Fibroblast of lung (primary cell): ENCODE results near the gene UBTD1. TPM values are rescaled to one million over a fixed set of nuclear protein-coding genes. Genes with fewer than 3 reads are reported as not detected.

ENCODE experiments used
- DNase-seq, 2 donors: peaks; one replicate each; pipeline versions ENCODE4 v3.0.0 to v3.0.0-alpha.2; 2010; ENCODE audit warnings: low read depth in 2 of 2
- H2AFZ ChIP-seq: 2 replicates; pipeline ENCODE4 v1.5.1; 2012; ENCODE audit warnings: low read length, control low read depth, inconsistent platforms
- H3K27ac ChIP-seq: 2 replicates; pipeline ENCODE4 v1.5.1; 2011; ENCODE audit warnings: low read length, control low read depth; ENCODE audit not compliant: insufficient read depth
- H3K27me3 ChIP-seq: 2 replicates; pipeline ENCODE4 v1.5.1; 2011; ENCODE audit warnings: mild to moderate bottlenecking, low read length; ENCODE audit not compliant: control insufficient read depth, insufficient read depth
- H3K36me3 ChIP-seq: 2 replicates; pipeline ENCODE4 v1.5.1; 2011; ENCODE audit warnings: low read length; ENCODE audit not compliant: control insufficient read depth, insufficient read depth
- H3K4me1 ChIP-seq: 2 replicates; pipeline ENCODE4 v1.5.1; 2011; ENCODE audit warnings: low read length; ENCODE audit not compliant: control insufficient read depth, insufficient read depth; ENCODE audit errors: extremely low read depth
- H3K4me2 ChIP-seq: 2 replicates; pipeline ENCODE4 v1.5.1; 2011; ENCODE audit warnings: low read length, control low read depth; ENCODE audit not compliant: insufficient read depth; ENCODE audit errors: extremely low read depth
- H3K4me3 ChIP-seq, 4 experiments: fragments of 200-600 bp in 1 of 4; sonication (generic) in 1 of 4; replicated peaks in 1 of 4; 2 replicates each; pipeline ENCODE4 v1.5.1; 2011 to 2016; ENCODE audit warnings: low read length in 4 of 4, low read depth in 3 of 4, mild to moderate bottlenecking in 3 of 4, control low read depth in 2 of 4, inconsistent platforms in 1 of 4, mixed read lengths in 1 of 4; ENCODE audit not compliant: insufficient read depth in 1 of 4; ENCODE audit errors: control extremely low read depth in 1 of 4
- H3K79me2 ChIP-seq: 2 replicates; pipeline ENCODE4 v1.5.1; 2012; ENCODE audit warnings: mild to moderate bottlenecking, low read length, inconsistent platforms; ENCODE audit not compliant: control insufficient read depth, insufficient read depth
- H3K9ac ChIP-seq: 2 replicates; pipeline ENCODE4 v1.5.1; 2011; ENCODE audit warnings: mild to moderate bottlenecking, low read length, control low read depth; ENCODE audit not compliant: insufficient read depth
- H3K9me3 ChIP-seq: 2 replicates; pipeline ENCODE4 v1.5.1; 2012; ENCODE audit warnings: low read depth, low read length; ENCODE audit not compliant: control insufficient read depth, insufficient read depth
- H4K20me1 ChIP-seq: 2 replicates; pipeline ENCODE4 v1.5.1; 2011; ENCODE audit warnings: low read length; ENCODE audit not compliant: control insufficient read depth, insufficient read depth; ENCODE audit errors: extremely low read depth
- CTCF ChIP-seq, 2 donors: IDR thresholded peaks in 1 of 2; conservative IDR thresholded peaks in 1 of 2; 1 replicate in 1 of 2; 2 replicates in 1 of 2; pipeline ENCODE4 v1.5.1; 2011 to 2012; ENCODE audit warnings: low read length in 2 of 2, control low read depth in 1 of 2, inconsistent platforms in 1 of 2, low read depth in 1 of 2, mild to moderate bottlenecking in 1 of 2
- EZH2 ChIP-seq: IDR thresholded peaks from 2 replicates; pipeline ENCODE4 v1.5.1; 2012; ENCODE audit warnings: low read length, control low read depth, mild to moderate bottlenecking; ENCODE audit errors: missing control alignments
- polyA plus RNA-seq, 2 donors: library from polyadenylated mRNA; depleted of rRNA in 1 of 2; stranded (reverse) in 1 of 2; unstranded in 1 of 2; fragments of >200 nt; gene quantifications; 2 replicates each; pipeline ENCODE4 v1.2.1, GENCODE V29; 2011 to 2012; ENCODE audit warnings: missing spikeins in 1 of 2
- total RNA-seq: library from RNA; depleted of rRNA; stranded (reverse); fragments of >200 nt; gene quantifications from 2 replicates; pipeline ENCODE4 v1.2.1, GENCODE V29; 2014

UBTD1 gene
- total and polyA plus RNA-seq, 2 donors (not counting 1 experiment from before 2014, with no cell fraction given): 10.7 to 22.0 TPM

- Histone ChIP-seq H3K36me3 (no peaks in the 10 kb centered on the region), H3K27ac (peak overlapping the region; percentile 91), H3K4me3 (no peak overlapping the region), H3K9ac (no peak overlapping the region), H3K4me2 (peak overlapping the region; percentile 45), H3K27me3 (no peaks in the 10 kb centered on the region), H3K9me3 (no peaks in the 10 kb centered on the region), H3K79me2 (peaks cover 9% of the 10 kb centered on the region), H4K20me1 (no peaks in the 10 kb centered on the region), H3K4me1 (peaks cover 43% of the 10 kb centered on the region), H2AFZ (no peak overlapping the region)
- TF ChIP-seq EZH2 (no peak), CTCF (conservative IDR thresholded peaks at IDR 0.05 in 1 of 2, IDR thresholded peaks at IDR 0.05 in 1 of 2; ENCODE audit: low read depth in 1 of 2, low read length in 2 of 2) (peak in 1 of 2 donors; percentile 4)
- DNase-seq: peak in 1 of 2 donors; percentile 62
Measured at GRCh38 chr10:97540669-97541500, 42.2 kb downstream of the UBTD1 start.

GRCh38 chr10:97542169-97543024 is 43.7 kb downstream of the UBTD1 start:
- peak overlapping the region; percentile 91 for H3K27ac ChIP-seq
- DNase-seq: peak; percentile 94 to 99
- H3K4me3 ChIP-seq: peak overlapping the region in 1 of 4 experiments; percentile 5
- H4K20me1 ChIP-seq: no peaks in the 10 kb centered on the region
- no peaks in the 10 kb centered on the region for H3K9me3 ChIP-seq
- H3K79me2 ChIP-seq: peaks cover 9% of the 10 kb centered on the region
- H3K27me3 ChIP-seq: no peaks in the 10 kb centered on the region
- H2AFZ ChIP-seq: peak overlapping the region; percentile 27
- TF ChIP-seq EZH2: no peak
- H3K4me1 ChIP-seq: peaks cover 47% of the 10 kb centered on the region
- H3K9ac ChIP-seq: peak overlapping the region; percentile 36
- no peaks in the 10 kb centered on the region for H3K36me3 ChIP-seq
- H3K4me2 ChIP-seq: peak overlapping the region; percentile 68

- Histone ChIP-seq H3K4me2 (peak overlapping the region; percentile 68), H3K79me2 (peaks cover 9% of the 10 kb centered on the region), H3K4me1 (peaks cover 47% of the 10 kb centered on the region), H3K36me3 (no peaks in the 10 kb centered on the region), H3K9ac (peak overlapping the region; percentile 36), H3K9me3 (no peaks in the 10 kb centered on the region), H3K27me3 (no peaks in the 10 kb centered on the region), H3K27ac (peak overlapping the region; percentile 91), H4K20me1 (no peaks in the 10 kb centered on the region), H2AFZ (no peak overlapping the region), H3K4me3 (peak overlapping the region in 1 of 4 experiments; percentile 21)
- DNase-seq: peak; percentile 91 to 99
- TF ChIP-seq CTCF (conservative IDR thresholded peaks at IDR 0.05 in 1 of 2, IDR thresholded peaks at IDR 0.05 in 1 of 2; ENCODE audit: low read depth in 1 of 2, low read length in 2 of 2) (no peak), EZH2 (no peak)
Measured at GRCh38 chr10:97543025-97543546, 44.4 kb downstream of the UBTD1 start.
